Measurements from ENCODE around the gene FCF1.

FCF1 gene

DNA sequence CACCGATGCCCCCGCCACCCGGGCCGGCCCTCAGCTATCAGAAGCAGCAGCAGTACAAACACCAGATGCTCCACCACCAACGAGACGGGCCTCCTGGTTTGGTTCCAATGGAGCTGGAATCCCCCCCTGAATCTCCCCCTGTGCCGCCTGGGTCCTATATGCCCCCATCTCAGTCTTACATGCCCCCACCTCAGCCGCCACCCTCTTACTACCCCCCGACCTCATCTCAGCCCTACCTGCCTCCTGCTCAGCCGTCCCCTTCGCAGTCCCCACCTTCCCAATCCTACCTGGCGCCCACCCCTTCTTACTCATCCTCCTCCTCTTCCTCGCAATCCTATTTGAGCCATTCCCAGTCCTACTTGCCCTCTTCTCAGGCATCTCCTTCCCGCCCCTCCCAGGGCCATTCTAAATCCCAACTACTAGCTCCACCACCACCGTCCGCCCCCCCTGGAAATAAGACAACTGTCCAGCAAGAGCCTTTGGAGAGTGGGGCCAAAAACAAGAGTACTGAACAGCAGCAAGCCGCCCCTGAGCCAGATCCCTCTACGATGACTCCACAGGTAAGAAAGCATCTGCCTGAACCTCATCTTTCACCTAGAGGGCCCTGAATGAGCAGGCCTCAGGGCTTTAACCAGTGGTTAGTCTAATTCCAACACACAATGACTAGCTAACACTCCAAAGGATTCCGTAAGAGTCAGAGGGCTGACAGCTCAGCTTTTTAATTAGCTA is 51.0 kb downstream of the FCF1 start:
- DNase-seq (ENCODE audit: low read depth in 3 of 3): no peak

DNA sequence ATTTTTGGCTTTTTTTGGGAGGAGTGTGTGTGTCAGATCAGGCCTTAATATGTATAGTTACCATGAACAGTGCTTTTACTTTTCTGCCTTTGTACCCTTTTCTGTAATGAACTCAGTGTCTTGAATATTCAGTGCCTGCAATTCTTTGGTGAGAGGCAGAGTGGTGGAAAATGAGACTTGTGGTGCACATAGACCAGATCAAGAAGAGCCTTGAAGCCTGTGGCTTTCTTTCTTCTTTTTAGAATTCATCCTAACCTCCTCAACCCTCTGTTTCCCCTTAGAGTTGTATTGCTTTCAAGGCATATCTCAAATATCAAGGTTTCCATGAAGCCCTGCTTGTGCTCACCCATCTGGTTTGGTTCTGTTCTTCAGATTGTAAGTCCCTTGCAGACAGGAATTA is 52.8 kb downstream of the FCF1 start:
- DNase-seq (ENCODE audit: low read depth in 3 of 3): no peak

- DNase-seq (ENCODE audit: low read depth in 3 of 3): no peak
Observed at GRCh38 chr14:74771399-74771798, 58.5 kb downstream of the FCF1 start.

GRCh38 chr14:74784634-74785033 is 71.7 kb downstream of the FCF1 start:
- DNase-seq (ENCODE audit: low read depth in 3 of 3): no peak

- DNase-seq (ENCODE audit: low read depth in 3 of 3): no peak
Observed at GRCh38 chr14:74785056-74785613, 72.2 kb downstream of the FCF1 start.

GRCh38 chr14:74786796-74787315 is 73.9 kb downstream of the FCF1 start:
- no peak for DNase-seq (ENCODE audit: low read depth in 3 of 3)

Data from stimulated activated CD4-positive, alpha-beta T cell treated with anti-CD3 and anti-CD28 coated beads, TNF-alpha, amount 100 ng/mL, for 4 hours (primary cell).